Adrenal gland (tissue), 12 donors: ENCODE results near the gene PPM1M. TPM values are rescaled to one million over a fixed set of nuclear protein-coding genes. Genes with fewer than 3 reads are reported as not detected.
"Not testable (repeated sequence)": the region's sequence is repeated elsewhere in the genome, so short reads cannot be mapped to it uniquely, and the experiment has no call there.

Source experiments
- DNase-seq, 7 donors: peaks; one replicate each; pipeline ENCODE4 v3.0.0-alpha.2; 2019 to 2020
- H3K27ac ChIP-seq, 5 donors: fragments of 200-600 bp; sonication (generic) in 4 of 5; 1 replicate in 3 of 5; 2 replicates in 2 of 5; pipeline versions ENCODE4 v1.5.1 to v1.8.0; 2016 to 2020; ENCODE audit warnings: mild to moderate bottlenecking in 1 of 5
- H3K27me3 ChIP-seq: fragments of 200-600 bp; 2 replicates; pipeline ENCODE4 v1.8.0; 2021
- H3K36me3 ChIP-seq, 2 donors: fragments of 200-600 bp; replicated peaks in 1 of 2; 1 replicate in 1 of 2; 2 replicates in 1 of 2; pipeline versions ENCODE4 v1.5.1 to v1.8.0; 2018 to 2022
- H3K4me1 ChIP-seq, 2 donors: fragments of 200-600 bp; replicated peaks in 1 of 2; 1 replicate in 1 of 2; 2 replicates in 1 of 2; pipeline versions ENCODE4 v1.5.1 to v1.8.0; 2018 to 2021
- H3K4me3 ChIP-seq, 4 donors: fragments of 200-600 bp; sonication (generic) in 3 of 4; one replicate each; pipeline ENCODE4 v1.5.1; 2016 to 2018
- H3K9me3 ChIP-seq, 3 donors: fragments of 200-600 bp; sonication (generic) in 1 of 3; replicated peaks in 1 of 3; 1 replicate in 2 of 3; 2 replicates in 1 of 3; pipeline versions ENCODE4 v1.5.1 to v1.8.0; 2016 to 2021
- POLR2A ChIP-seq, 2 donors: fragments of 450-650 bp; IDR thresholded peaks; one replicate each; pipeline ENCODE4 v1.6.1; 2017; ENCODE audit warnings: antibody characterized with exemption in 2 of 2, mild to moderate bottlenecking in 2 of 2, moderate library complexity in 1 of 2
- WGBS, 4 donors: extraction: QIAGEN DNeasy Blood & Tissue Kit in 2 of 4; methylation state at CpG; one replicate each; pipeline versions ENCODE4 v1.1.5 to v1.1.7; 2013 to 2017; 5-methylcytosine and 5-hydroxymethylcytosine counted together
- intact Hi-C, 2 donors: fragments of 100-400 bp; cut with DNase I; formaldehyde crosslinking; loops; one replicate each; pipeline versions ENCODE4 v1.14.1 to v1.15.0; 2022 to 2023
- polyA plus RNA-seq, 3 donors: library from polyadenylated mRNA; stranded (reverse); fragments of 200-250 nt in 2 of 3; fragments of 350-450 nt in 1 of 3; fragmentation: Illumina TruSeq in 1 of 3; extraction: RNeasy Lipid Tissue Mini Kit (QIAGEN cat#74804) in 1 of 3; gene quantifications; one replicate each; pipeline ENCODE4 v1.2.3, GENCODE V29; 2013 to 2014
- total RNA-seq, 9 donors: library from RNA; depleted of rRNA in 4 of 9; stranded (reverse); fragments of >200 nt in 4 of 9; fragments of 120-200 nt in 1 of 9; fragmentation: NEBNext Ultra II Directional in 1 of 9; extraction: Animal tissue kit (Norgen Biotek cat#: 25700) in 1 of 9; gene quantifications; one replicate each; pipeline versions ENCODE4 v1.1.0 to v1.2.4, GENCODE V29; 2013 to 2023
- TF ChIP-seq, protein P1 (sequence below), 6 experiments: fragments of 450-650 bp in 4 of 6; fragments of 200-600 bp in 2 of 6; sonication (generic) in 1 of 6; IDR thresholded peaks; 1 replicate in 5 of 6; 2 replicates in 1 of 6; pipeline versions ENCODE4 v1.5.1 to v1.8.0; 2016 to 2021; ENCODE audit warnings: antibody characterized with exemption in 6 of 6, mild to moderate bottlenecking in 2 of 6, moderate library complexity in 1 of 6
- donor health status: healthy with polysubstance abuse.
- donor health status: Bipolar disorder and iron deficiency.
- donor health status: DM: yes; HTN: yes; CAD: no.
- donor health status: DM: no; HTN: no; CAD: no.
- donor health status: DM: no; HTN: no; CAD: no.
- donor health status: DM: yes; HTN: yes; CAD: no.

Gene PPM1M
- total and polyA plus RNA-seq, 12 donors = 3.2 to 29.8 (median 21.7) TPM

DNA sequence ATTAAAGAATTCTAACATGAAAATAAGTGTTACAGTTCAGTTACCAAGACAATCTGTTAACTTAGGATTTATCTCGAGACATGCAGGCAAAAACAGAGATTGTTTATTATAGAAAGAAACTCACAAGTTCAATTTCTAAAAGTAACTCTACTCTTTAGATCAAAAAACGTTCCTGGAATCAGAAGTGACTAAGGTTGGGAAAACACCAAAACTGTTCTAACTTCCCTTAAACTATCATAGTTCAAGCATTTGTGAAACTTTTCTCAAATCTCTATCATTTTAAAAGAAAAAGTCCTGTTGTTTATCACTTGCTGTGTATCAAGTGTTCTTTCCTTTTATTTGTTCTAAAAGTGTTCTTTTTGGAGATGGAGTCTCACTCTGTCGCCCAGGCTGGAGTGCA is 24.2 kb downstream of the PPM1M start:
- DNase-seq = no peak
- Histone ChIP-seq H3K4me3 (no peak overlapping the region), H3K27ac (peak overlapping the region in 4 of 5 donors; percentile 22 to 77 (median 62)), H3K27me3 (no peaks in the 10 kb centered on the region), H3K4me1 (peaks cover 28 to 57% of the 10 kb centered on the region in 2 donors), H3K9me3 (no peaks in the 10 kb centered on the region), H3K36me3 (peaks cover 0 to 58% of the 10 kb centered on the region in 2 donors)
- intact Hi-C loops = no loop called here
- TF ChIP-seq, protein P1, sequence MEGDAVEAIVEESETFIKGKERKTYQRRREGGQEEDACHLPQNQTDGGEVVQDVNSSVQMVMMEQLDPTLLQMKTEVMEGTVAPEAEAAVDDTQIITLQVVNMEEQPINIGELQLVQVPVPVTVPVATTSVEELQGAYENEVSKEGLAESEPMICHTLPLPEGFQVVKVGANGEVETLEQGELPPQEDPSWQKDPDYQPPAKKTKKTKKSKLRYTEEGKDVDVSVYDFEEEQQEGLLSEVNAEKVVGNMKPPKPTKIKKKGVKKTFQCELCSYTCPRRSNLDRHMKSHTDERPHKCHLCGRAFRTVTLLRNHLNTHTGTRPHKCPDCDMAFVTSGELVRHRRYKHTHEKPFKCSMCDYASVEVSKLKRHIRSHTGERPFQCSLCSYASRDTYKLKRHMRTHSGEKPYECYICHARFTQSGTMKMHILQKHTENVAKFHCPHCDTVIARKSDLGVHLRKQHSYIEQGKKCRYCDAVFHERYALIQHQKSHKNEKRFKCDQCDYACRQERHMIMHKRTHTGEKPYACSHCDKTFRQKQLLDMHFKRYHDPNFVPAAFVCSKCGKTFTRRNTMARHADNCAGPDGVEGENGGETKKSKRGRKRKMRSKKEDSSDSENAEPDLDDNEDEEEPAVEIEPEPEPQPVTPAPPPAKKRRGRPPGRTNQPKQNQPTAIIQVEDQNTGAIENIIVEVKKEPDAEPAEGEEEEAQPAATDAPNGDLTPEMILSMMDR (IDR thresholded peaks at IDR 0.05) = no peak
- no peak for TF ChIP-seq POLR2A (IDR thresholded peaks at IDR 0.05)
- 34 to 48% (median 43%) methylated on average over 3 of the region's 3 CpGs for WGBS, 4 donors

DNA sequence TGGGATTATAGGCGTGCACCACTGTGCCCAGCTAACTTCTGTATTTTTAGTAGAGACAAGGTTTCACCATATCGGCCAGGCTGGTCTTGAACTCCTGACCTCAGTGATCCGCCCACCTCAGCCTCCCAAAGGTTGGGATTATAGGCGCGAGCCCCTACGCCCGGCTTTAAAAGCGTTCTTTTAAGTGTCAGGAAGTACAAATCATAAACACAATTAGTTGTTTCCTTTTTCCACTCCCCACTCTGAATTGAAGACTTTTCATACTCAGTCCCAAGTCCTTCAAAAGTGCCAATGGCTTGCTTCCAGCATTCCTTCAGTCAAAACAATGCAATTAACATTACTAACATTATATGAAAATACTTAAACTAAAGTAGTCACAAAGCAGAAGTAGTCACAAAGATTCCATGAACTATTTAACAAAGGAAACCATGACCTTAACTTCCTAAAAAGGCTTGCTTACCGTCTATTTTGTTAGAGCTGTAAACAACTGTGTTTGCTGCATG is 24.7 kb downstream of the PPM1M start:
- Histone ChIP-seq H3K27me3 (no peaks in the 10 kb centered on the region), H3K9me3 (no peaks in the 10 kb centered on the region), H3K4me1 (peaks cover 28 to 63% of the 10 kb centered on the region in 2 donors), H3K36me3 (peaks cover 0 to 52% of the 10 kb centered on the region in 2 donors), H3K4me3 (no peak overlapping the region), H3K27ac (peak overlapping the region in 4 of 5 donors; percentile 22 to 77 (median 62))
- intact Hi-C loops = no loop called here
- WGBS, 4 donors = 9 to 14% (median 13%) methylated on average over 9 of the region's 9 CpGs
- TF ChIP-seq, protein P1 (IDR thresholded peaks at IDR 0.05) = no peak
- no peak for TF ChIP-seq POLR2A (IDR thresholded peaks at IDR 0.05)
- DNase-seq = peak in 2 of 7 donors; percentile 31 to 51

DNA sequence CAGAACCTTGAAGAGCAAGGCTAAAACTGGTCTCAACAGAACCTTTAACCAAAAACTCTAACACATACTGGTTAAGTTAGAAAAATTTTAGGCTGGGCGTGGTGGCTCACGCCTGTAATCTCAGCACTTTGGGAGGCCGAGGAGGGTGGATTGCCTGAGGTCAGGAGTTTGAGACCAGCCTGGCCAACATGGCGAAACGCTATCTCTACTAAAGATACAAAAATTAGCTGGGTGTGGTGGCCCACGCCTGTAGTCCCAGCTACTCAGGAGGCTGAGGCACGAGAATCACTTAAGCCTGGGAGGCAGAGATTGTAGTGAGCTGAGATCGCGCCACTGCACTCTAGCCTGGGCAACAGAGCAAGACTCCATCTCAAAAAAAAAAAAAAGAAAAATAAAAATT is 26.6 kb downstream of the PPM1M start:
- peaks cover 0 to 34% of the 10 kb centered on the region in 2 donors for H3K36me3 ChIP-seq
- H3K4me3 ChIP-seq, intact Hi-C loops, H3K9me3 ChIP-seq, H3K27me3 ChIP-seq: not testable (repeated sequence)
- H3K4me1 ChIP-seq = peaks cover 40 to 80% of the 10 kb centered on the region in 2 donors
- peak in 1 of 7 donors; percentile 39 for DNase-seq
- peak overlapping the region in 1 of 5 donors; percentile 51 for H3K27ac ChIP-seq
- 94 to 97% (median 94%) methylated on average over 9 of the region's 9 CpGs for WGBS, 4 donors

DNA sequence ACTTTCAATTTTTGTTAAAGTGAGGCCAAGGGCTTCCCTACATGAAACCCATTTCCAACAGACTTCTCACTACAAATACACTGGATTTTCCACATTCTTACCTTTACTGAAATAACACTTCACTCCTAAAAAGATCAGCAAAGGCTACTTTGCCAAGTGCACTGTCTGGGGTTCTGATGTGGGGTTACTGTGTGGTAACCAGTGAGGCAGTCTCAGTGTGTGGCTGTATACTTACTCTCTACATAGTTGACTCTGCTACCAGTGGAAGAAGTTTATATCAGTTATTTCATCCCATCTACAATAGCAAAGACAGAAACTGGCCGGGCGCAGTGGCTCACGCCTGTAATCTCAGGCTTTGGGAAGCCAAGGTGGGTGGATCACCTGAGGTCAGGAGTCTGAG is 27.3 kb downstream of the PPM1M start:
- peak in 1 of 7 donors; percentile 35 for DNase-seq
- Histone ChIP-seq H3K36me3 (peaks cover 0 to 27% of the 10 kb centered on the region in 2 donors), H3K27me3 (no peaks in the 10 kb centered on the region), H3K27ac (peak overlapping the region in 1 of 5 donors; percentile 7), H3K4me1 (peaks cover 40 to 81% of the 10 kb centered on the region in 2 donors), H3K9me3 (no peaks in the 10 kb centered on the region), H3K4me3 (no peak overlapping the region)
- intact Hi-C loops = no loop called here
- WGBS, 4 donors = 60 to 76% (median 68%) methylated on average over 3 of the region's 3 CpGs
- no peak for TF ChIP-seq POLR2A (IDR thresholded peaks at IDR 0.05)
- TF ChIP-seq, protein P1 (IDR thresholded peaks at IDR 0.05) = no peak

DNA sequence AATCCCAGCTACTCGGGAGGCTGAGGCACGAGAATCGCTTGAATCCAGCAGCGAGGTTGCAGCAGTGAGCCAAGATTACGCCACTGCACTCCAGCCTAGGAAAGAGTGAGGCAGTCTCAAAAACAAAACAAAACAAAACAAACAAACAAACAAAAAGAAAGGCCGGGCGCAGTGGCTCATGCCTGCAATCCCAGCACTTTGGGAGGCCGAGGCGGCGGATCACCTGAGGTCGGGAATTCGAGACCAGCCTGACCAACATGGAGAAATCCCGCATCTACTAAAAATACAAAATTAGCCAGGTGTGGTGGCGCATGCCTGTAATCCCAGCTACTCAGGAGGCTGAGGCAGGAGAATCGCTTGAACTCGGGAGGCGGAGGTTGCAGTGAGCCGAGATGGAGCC is 29.2 kb downstream of the PPM1M start:
- H3K36me3 ChIP-seq, H3K27ac ChIP-seq, H3K27me3 ChIP-seq, H3K4me3 ChIP-seq, H3K9me3 ChIP-seq, intact Hi-C loops: not testable (repeated sequence)
- peak in 1 of 7 donors; percentile 41 for DNase-seq
- H3K4me1 ChIP-seq = peaks cover 46 to 82% of the 10 kb centered on the region in 2 donors
- 89 to 93% (median 92%) methylated on average over 18 of the region's 18 CpGs for WGBS, 4 donors
